ENCODE data around the gene ARHGAP35.

- TF ChIP-seq, protein P1, sequence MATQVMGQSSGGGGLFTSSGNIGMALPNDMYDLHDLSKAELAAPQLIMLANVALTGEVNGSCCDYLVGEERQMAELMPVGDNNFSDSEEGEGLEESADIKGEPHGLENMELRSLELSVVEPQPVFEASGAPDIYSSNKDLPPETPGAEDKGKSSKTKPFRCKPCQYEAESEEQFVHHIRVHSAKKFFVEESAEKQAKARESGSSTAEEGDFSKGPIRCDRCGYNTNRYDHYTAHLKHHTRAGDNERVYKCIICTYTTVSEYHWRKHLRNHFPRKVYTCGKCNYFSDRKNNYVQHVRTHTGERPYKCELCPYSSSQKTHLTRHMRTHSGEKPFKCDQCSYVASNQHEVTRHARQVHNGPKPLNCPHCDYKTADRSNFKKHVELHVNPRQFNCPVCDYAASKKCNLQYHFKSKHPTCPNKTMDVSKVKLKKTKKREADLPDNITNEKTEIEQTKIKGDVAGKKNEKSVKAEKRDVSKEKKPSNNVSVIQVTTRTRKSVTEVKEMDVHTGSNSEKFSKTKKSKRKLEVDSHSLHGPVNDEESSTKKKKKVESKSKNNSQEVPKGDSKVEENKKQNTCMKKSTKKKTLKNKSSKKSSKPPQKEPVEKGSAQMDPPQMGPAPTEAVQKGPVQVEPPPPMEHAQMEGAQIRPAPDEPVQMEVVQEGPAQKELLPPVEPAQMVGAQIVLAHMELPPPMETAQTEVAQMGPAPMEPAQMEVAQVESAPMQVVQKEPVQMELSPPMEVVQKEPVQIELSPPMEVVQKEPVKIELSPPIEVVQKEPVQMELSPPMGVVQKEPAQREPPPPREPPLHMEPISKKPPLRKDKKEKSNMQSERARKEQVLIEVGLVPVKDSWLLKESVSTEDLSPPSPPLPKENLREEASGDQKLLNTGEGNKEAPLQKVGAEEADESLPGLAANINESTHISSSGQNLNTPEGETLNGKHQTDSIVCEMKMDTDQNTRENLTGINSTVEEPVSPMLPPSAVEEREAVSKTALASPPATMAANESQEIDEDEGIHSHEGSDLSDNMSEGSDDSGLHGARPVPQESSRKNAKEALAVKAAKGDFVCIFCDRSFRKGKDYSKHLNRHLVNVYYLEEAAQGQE (IDR thresholded peaks at IDR 0.05; ENCODE audit: low read depth): no peak
- no peak for TF ChIP-seq CEBPB (IDR thresholded peaks at IDR 0.05)
- TF ChIP-seq, protein P2, sequence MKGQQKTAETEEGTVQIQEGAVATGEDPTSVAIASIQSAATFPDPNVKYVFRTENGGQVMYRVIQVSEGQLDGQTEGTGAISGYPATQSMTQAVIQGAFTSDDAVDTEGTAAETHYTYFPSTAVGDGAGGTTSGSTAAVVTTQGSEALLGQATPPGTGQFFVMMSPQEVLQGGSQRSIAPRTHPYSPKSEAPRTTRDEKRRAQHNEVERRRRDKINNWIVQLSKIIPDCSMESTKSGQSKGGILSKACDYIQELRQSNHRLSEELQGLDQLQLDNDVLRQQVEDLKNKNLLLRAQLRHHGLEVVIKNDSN (IDR thresholded peaks at IDR 0.05): no peak
- TF ChIP-seq RAD21 (IDR thresholded peaks at IDR 0.05; ENCODE audit: low read depth): no peak
- no peak for TF ChIP-seq NFIC (IDR thresholded peaks at IDR 0.05)
- TF ChIP-seq MAX (IDR thresholded peaks at IDR 0.05): no peak
- TF ChIP-seq TAF1 (IDR thresholded peaks at IDR 0.05; ENCODE audit: low read depth): no peak
- no peak for TF ChIP-seq FOXM1 (IDR thresholded peaks at IDR 0.05; ENCODE audit: borderline replicate concordance, low read depth)
- TF ChIP-seq TEAD4 (IDR thresholded peaks at IDR 0.05): no peak
- no peak for TF ChIP-seq EP300 (IDR thresholded peaks at IDR 0.05; ENCODE audit: borderline replicate concordance)
- no peak for TF ChIP-seq YY1 (IDR thresholded peaks at IDR 0.05; ENCODE audit: low read depth)
- no peak for TF ChIP-seq EGR1 (IDR thresholded peaks at IDR 0.05)
- TF ChIP-seq TCF12 (IDR thresholded peaks at IDR 0.05; ENCODE audit: low read depth): no peak
- TF ChIP-seq ZBTB7A (IDR thresholded peaks at IDR 0.05; ENCODE audit: low read depth): no peak
Observed at GRCh38 chr19:46828484-46828883, 32.3 kb upstream of the ARHGAP35 start.

All from Ishikawa (cell line).